ENCODE data around the gene TP53TG3D. TPM values are rescaled to one million over a fixed set of nuclear protein-coding genes. Genes with fewer than 3 reads are reported as not detected.
"Not testable (repeated sequence)": the region's sequence is repeated elsewhere in the genome, so short reads cannot be mapped to it uniquely, and the experiment has no call there.

The TP53TG3D gene
- total RNA-seq = 1 to 10 TPM in 1 of 3 donors, not detected in 2; 1.2 TPM
- long read RNA-seq, donor 1 = 0 reads
- long read RNA-seq, donor 2 = 0 reads

GRCh38 chr16:32252986-32253385 lies at the start of gene TP53TG3D:
Gene TP53TG3D, plus strand, starts transcription at chr16:32253286. Its CDS starts 68 bp downstream, at chr16:32253354.
- H3K36me3 ChIP-seq (ENCODE audit: low read depth); H3K9me3 ChIP-seq; H3K4me3 ChIP-seq; ATAC-seq; intact Hi-C loops (cut with DNase I, micrococcal nuclease); H3K4me1 ChIP-seq (ENCODE audit: low read depth); DNase-seq: not testable (repeated sequence)

- H3K4me1 ChIP-seq (ENCODE audit: low read depth); H3K36me3 ChIP-seq (ENCODE audit: low read depth); intact Hi-C loops (cut with DNase I, micrococcal nuclease); H3K9me3 ChIP-seq; ATAC-seq; H3K4me3 ChIP-seq: not testable (repeated sequence)
- peak in 1 of 3 donors; percentile 17 for DNase-seq
Measured at GRCh38 chr16:32253507-32253906, 421 bp downstream of the TP53TG3D start.

- H3K36me3 ChIP-seq (ENCODE audit: low read depth); H3K4me1 ChIP-seq (ENCODE audit: low read depth); intact Hi-C loops (cut with DNase I, micrococcal nuclease); H3K9me3 ChIP-seq; H3K4me3 ChIP-seq; ATAC-seq; DNase-seq: not testable (repeated sequence)
Measured at GRCh38 chr16:32261526-32261925, 8.4 kb downstream of the TP53TG3D start.

GRCh38 chr16:32263552-32263951 lies 10.5 kb downstream of the TP53TG3D start:
- H3K4me3 ChIP-seq; H3K36me3 ChIP-seq (ENCODE audit: low read depth); ATAC-seq; H3K4me1 ChIP-seq (ENCODE audit: low read depth); intact Hi-C loops (cut with DNase I, micrococcal nuclease); H3K9me3 ChIP-seq: not testable (repeated sequence)
- DNase-seq = peak in 1 of 3 donors; percentile 4

- intact Hi-C loops (cut with DNase I, micrococcal nuclease); ATAC-seq; H3K4me1 ChIP-seq (ENCODE audit: low read depth); DNase-seq; H3K4me3 ChIP-seq; H3K36me3 ChIP-seq (ENCODE audit: low read depth); H3K9me3 ChIP-seq: not testable (repeated sequence)
Measured at GRCh38 chr16:32281910-32282309, 28.8 kb downstream of the TP53TG3D start.

- H3K4me3 ChIP-seq; H3K4me1 ChIP-seq (ENCODE audit: low read depth); H3K36me3 ChIP-seq (ENCODE audit: low read depth); intact Hi-C loops (cut with DNase I, micrococcal nuclease); H3K9me3 ChIP-seq; ATAC-seq; DNase-seq: not testable (repeated sequence)
Measured at GRCh38 chr16:32283024-32283423, 29.9 kb downstream of the TP53TG3D start.

- intact Hi-C loops (cut with DNase I, micrococcal nuclease); H3K4me1 ChIP-seq (ENCODE audit: low read depth); H3K4me3 ChIP-seq; ATAC-seq; H3K9me3 ChIP-seq; DNase-seq; H3K36me3 ChIP-seq (ENCODE audit: low read depth): not testable (repeated sequence)
Measured at GRCh38 chr16:32283917-32284495, 30.9 kb downstream of the TP53TG3D start.

GRCh38 chr16:32284800-32285796 lies 32.0 kb downstream of the TP53TG3D start:
- H3K4me1 ChIP-seq (ENCODE audit: low read depth); H3K4me3 ChIP-seq; intact Hi-C loops (cut with DNase I, micrococcal nuclease); H3K9me3 ChIP-seq; ATAC-seq; H3K36me3 ChIP-seq (ENCODE audit: low read depth): not testable (repeated sequence)
- peak in 2 of 3 donors; percentile 7 to 59 for DNase-seq

GRCh38 chr16:32286193-32286592 lies 33.1 kb downstream of the TP53TG3D start:
- H3K36me3 ChIP-seq (ENCODE audit: low read depth); H3K4me3 ChIP-seq; intact Hi-C loops (cut with DNase I, micrococcal nuclease); DNase-seq; H3K4me1 ChIP-seq (ENCODE audit: low read depth); ATAC-seq; H3K9me3 ChIP-seq: not testable (repeated sequence)

- H3K9me3 ChIP-seq; ATAC-seq; H3K4me3 ChIP-seq; H3K36me3 ChIP-seq (ENCODE audit: low read depth); intact Hi-C loops (cut with DNase I, micrococcal nuclease); H3K4me1 ChIP-seq (ENCODE audit: low read depth): not testable (repeated sequence)
- peak in 2 of 3 donors; percentile 4 to 15 for DNase-seq
Measured at GRCh38 chr16:32287743-32288142, 34.7 kb downstream of the TP53TG3D start.

GRCh38 chr16:32289197-32289596 lies 36.1 kb downstream of the TP53TG3D start:
- peak in 1 of 3 donors; percentile 6 for DNase-seq
- H3K36me3 ChIP-seq (ENCODE audit: low read depth); ATAC-seq; H3K4me1 ChIP-seq (ENCODE audit: low read depth); H3K4me3 ChIP-seq; intact Hi-C loops (cut with DNase I, micrococcal nuclease); H3K9me3 ChIP-seq: not testable (repeated sequence)

GRCh38 chr16:32302776-32303175 lies 49.7 kb downstream of the TP53TG3D start:
- H3K36me3 ChIP-seq (ENCODE audit: low read depth); H3K9me3 ChIP-seq; H3K4me3 ChIP-seq; intact Hi-C loops (cut with DNase I, micrococcal nuclease); DNase-seq; H3K4me1 ChIP-seq (ENCODE audit: low read depth); ATAC-seq: not testable (repeated sequence)
